Neuronal stem cell (in vitro differentiated cells): ENCODE results near the gene SH3TC1.

Experiments
- DNase-seq: peaks from one replicate; pipeline ENCODE4 v3.0.0-alpha.2; 2013; ENCODE audit warnings: low spot score
- H2AFZ ChIP-seq: one replicate; pipeline ENCODE4 v1.6.1; 2013; ENCODE audit warnings: mild to moderate bottlenecking, low read length, inconsistent platforms
- H2AK5ac ChIP-seq: 2 replicates; pipeline ENCODE4 v1.6.1; 2013; ENCODE audit warnings: low read depth, mild to moderate bottlenecking, inconsistent platforms, low read length, moderate library complexity, mixed read lengths
- H2BK120ac ChIP-seq: 2 replicates; pipeline ENCODE4 v1.6.1; 2013; ENCODE audit warnings: low read depth, mild to moderate bottlenecking, inconsistent platforms, low read length, moderate library complexity, mixed read lengths
- H2BK12ac ChIP-seq: one replicate; pipeline ENCODE4 v1.6.1; 2013; ENCODE audit warnings: low read length, inconsistent platforms
- H2BK15ac ChIP-seq: 2 replicates; pipeline ENCODE4 v1.6.1; 2013; ENCODE audit warnings: mild to moderate bottlenecking, low read length, inconsistent platforms, mixed read lengths
- H2BK5ac ChIP-seq: one replicate; pipeline ENCODE4 v1.6.1; 2013; ENCODE audit warnings: inconsistent platforms, mild to moderate bottlenecking, low read length, moderate library complexity
- H3K14ac ChIP-seq: one replicate; pipeline ENCODE4 v1.6.1; 2013; ENCODE audit warnings: low read length, inconsistent platforms
- H3K18ac ChIP-seq: 2 replicates; pipeline ENCODE4 v1.6.1; 2013; ENCODE audit warnings: low read length, inconsistent platforms
- H3K23ac ChIP-seq: 2 replicates; pipeline ENCODE4 v1.6.1; 2013; ENCODE audit warnings: low read depth, mild to moderate bottlenecking, mixed read lengths, low read length, inconsistent platforms; ENCODE audit not compliant: poor library complexity
- H3K27ac ChIP-seq: replicated peaks from 3 replicates; pipeline ENCODE4 v1.5.1; 2013; ENCODE audit warnings: low read length, inconsistent platforms
- H3K27me3 ChIP-seq, 3 experiments: 2 replicates each; pipeline ENCODE4 v1.6.1; 2013; ENCODE audit warnings: low read length in 3 of 3, mild to moderate bottlenecking in 2 of 3, inconsistent platforms in 1 of 3, low read depth in 1 of 3, mixed read lengths in 1 of 3, moderate library complexity in 1 of 3; ENCODE audit not compliant: control insufficient read depth in 3 of 3, insufficient read depth in 3 of 3
- H3K36me3 ChIP-seq, 2 donors: replicated peaks in 1 of 2; 2 replicates each; pipeline ENCODE4 v1.6.1; 2013; ENCODE audit warnings: low read length in 2 of 2; ENCODE audit not compliant: control insufficient read depth in 2 of 2, insufficient read depth in 2 of 2
- H3K4ac ChIP-seq: 2 replicates; pipeline ENCODE4 v1.6.1; 2013; ENCODE audit warnings: inconsistent platforms, mild to moderate bottlenecking, low read length, moderate library complexity
- H3K4me1 ChIP-seq, 2 donors: 1 replicate in 1 of 2; 2 replicates in 1 of 2; pipeline ENCODE4 v1.6.1; 2013; ENCODE audit warnings: low read length in 2 of 2, low read depth in 1 of 2; ENCODE audit not compliant: control insufficient read depth in 2 of 2, insufficient read depth in 1 of 2
- H3K4me2 ChIP-seq: one replicate; pipeline ENCODE4 v1.6.1; 2013; ENCODE audit warnings: mild to moderate bottlenecking, low read length, inconsistent platforms; ENCODE audit not compliant: insufficient read depth, poor library complexity, severe bottlenecking
- H3K4me3 ChIP-seq, 2 donors: 2 replicates each; pipeline ENCODE4 v1.5.1; 2013; ENCODE audit warnings: low read length in 2 of 2, mild to moderate bottlenecking in 2 of 2, inconsistent platforms in 1 of 2, moderate library complexity in 1 of 2
- H3K79me1 ChIP-seq: one replicate; pipeline ENCODE4 v1.6.1; 2013; ENCODE audit warnings: low read depth, mild to moderate bottlenecking, inconsistent platforms, low read length, moderate library complexity
- H3K9ac ChIP-seq: one replicate; pipeline ENCODE4 v1.6.1; 2013; ENCODE audit warnings: mild to moderate bottlenecking, low read depth, low read length, inconsistent platforms; ENCODE audit not compliant: poor library complexity
- H3K9me3 ChIP-seq, 2 donors: replicated peaks in 1 of 2; 2 replicates each; pipeline versions ENCODE3 to v1.6.1; 2013; ENCODE audit warnings: low read length in 2 of 2, mild to moderate bottlenecking in 2 of 2, inconsistent platforms in 1 of 2, low read depth in 1 of 2, mixed read lengths in 1 of 2, moderate library complexity in 1 of 2; ENCODE audit not compliant: control insufficient read depth in 2 of 2, insufficient read depth in 1 of 2
- H4K8ac ChIP-seq: one replicate; pipeline ENCODE4 v1.6.1; 2013; ENCODE audit warnings: low read depth, mild to moderate bottlenecking, inconsistent platforms, low read length, moderate library complexity
- H4K91ac ChIP-seq: one replicate; pipeline ENCODE4 v1.6.1; 2013; ENCODE audit warnings: low read length, low read depth, mild to moderate bottlenecking, inconsistent platforms; ENCODE audit not compliant: poor library complexity
- WGBS, 2 donors: extraction: QIAGEN DNeasy Blood & Tissue Kit; methylation state at CpG; one replicate each; pipeline ENCODE4 v1.1.7; 2013; ENCODE audit warnings: missing lambda C conversion rate in 2 of 2, mixed read lengths in 1 of 2; ENCODE audit not compliant: insufficient read length in 2 of 2, insufficient replicate concordance in 1 of 2; ENCODE audit errors: extremely low coverage in 2 of 2; 5-methylcytosine and 5-hydroxymethylcytosine counted together

SH3TC1 gene

GRCh38 chr4:8268901-8269534 is 69.9 kb downstream of the SH3TC1 start:
- Histone ChIP-seq H2BK5ac (no peak overlapping the region), H3K79me1 (no peaks in the 10 kb centered on the region), H2AFZ (peak overlapping the region; percentile 9), H3K14ac (no peak overlapping the region), H4K8ac (peak overlapping the region; percentile 89), H3K4me2 (peak overlapping the region; percentile 78), H3K9me3 (no peaks in the 10 kb centered on the region), H3K18ac (peak overlapping the region; percentile 31), H2AK5ac (peak overlapping the region; percentile 9), H3K4me3 (no peak overlapping the region), H3K27ac (no peak overlapping the region), H2BK12ac (no peak overlapping the region), H3K27me3 (peaks cover 0 to 70% (median 23%) of the 10 kb centered on the region in 3 experiments), H3K36me3 (no peaks in the 10 kb centered on the region), H4K91ac (no peak overlapping the region), H2BK120ac (no peak overlapping the region), H3K4ac (no peak overlapping the region), H2BK15ac (no peak overlapping the region), H3K23ac (peak overlapping the region; percentile 44), H3K4me1 (peaks cover 0 to 2% of the 10 kb centered on the region in 2 donors), H3K9ac (no peak overlapping the region)
- WGBS, 2 donors, result no CpG with 5 or more reads among the region's 25 CpGs
- no peak for DNase-seq

GRCh38 chr4:8269535-8270417 is 70.7 kb downstream of the SH3TC1 start, which contains the start of gene HTRA3:
TSS of gene HTRA3 (plus strand) at chr4:8269754. CDS start at chr4:8269969, 215 bp downstream.
- Histone ChIP-seq H3K14ac (no peak within 1 kb of the TSS), H3K27me3 (peaks cover 0 to 67% (median 23%) of the 10 kb centered on the region in 3 experiments), H3K18ac (peak within 1 kb of the TSS; percentile 93), H2AK5ac (peak within 1 kb of the TSS; percentile 29), H2BK15ac (peak within 1 kb of the TSS; percentile 51), H3K4ac (no peak within 1 kb of the TSS), H3K27ac (no peak within 1 kb of the TSS), H3K4me2 (peak within 1 kb of the TSS; percentile 78), H3K4me1 (peaks cover 0 to 6% of the 10 kb centered on the region in 2 donors), H3K36me3 (no peaks in the 10 kb centered on the region), H2BK12ac (peak within 1 kb of the TSS; percentile 67), H3K9me3 (no peaks in the 10 kb centered on the region), H3K4me3 (peak within 1 kb of the TSS in 1 of 2 donors; percentile 76), H2BK5ac (no peak within 1 kb of the TSS), H2AFZ (peak within 1 kb of the TSS; percentile 9), H3K79me1 (no peaks in the 10 kb centered on the region), H2BK120ac (peak within 1 kb of the TSS; percentile 34), H3K9ac (peak within 1 kb of the TSS; percentile 82), H4K8ac (peak within 1 kb of the TSS; percentile 89), H3K23ac (peak within 1 kb of the TSS; percentile 44), H4K91ac (no peak within 1 kb of the TSS)
- DNase-seq, result peak; percentile 39
- no CpG with 5 or more reads among the region's 111 CpGs for WGBS, 2 donors

- H3K9me3 ChIP-seq, result no peaks in the 10 kb centered on the region
- H2AFZ ChIP-seq, result no peak overlapping the region
- H3K79me1 ChIP-seq, result no peaks in the 10 kb centered on the region
- H3K18ac ChIP-seq, result no peak overlapping the region
- no peak overlapping the region for H3K4me3 ChIP-seq
- H2BK120ac ChIP-seq, result peak overlapping the region; percentile 34
- H3K9ac ChIP-seq, result no peak overlapping the region
- no peak overlapping the region for H2BK12ac ChIP-seq
- no peak overlapping the region for H3K4ac ChIP-seq
- no peak overlapping the region for H4K8ac ChIP-seq
- H2BK15ac ChIP-seq, result peak overlapping the region; percentile 51
- no peak overlapping the region for H2BK5ac ChIP-seq
- H3K27me3 ChIP-seq, result peaks cover 0 to 69% (median 23%) of the 10 kb centered on the region in 3 experiments
- no peak overlapping the region for H3K23ac ChIP-seq
- WGBS, 2 donors, result no CpG with 5 or more reads among the region's 11 CpGs
- no peak overlapping the region for H3K4me2 ChIP-seq
- H3K4me1 ChIP-seq, result peaks cover 2 to 10% of the 10 kb centered on the region in 2 donors
- no peaks in the 10 kb centered on the region for H3K36me3 ChIP-seq
- no peak overlapping the region for H3K14ac ChIP-seq
- H2AK5ac ChIP-seq, result peak overlapping the region; percentile 29
- no peak for DNase-seq
- no peak overlapping the region for H4K91ac ChIP-seq
- H3K27ac ChIP-seq, result no peak overlapping the region
Observed at GRCh38 chr4:8270418-8270771, 71.3 kb downstream of the SH3TC1 start.
